PC-9 (cell line): ENCODE measurements around the gene SNX8. TPM values are rescaled to one million over a fixed set of nuclear protein-coding genes. Genes with fewer than 3 reads are reported as not detected.

Source experiments
- BruUV-seq: library from RNA; stranded (reverse); fragments of 400-500 nt; replicated peaks from 2 replicates; lab custom pipeline; 2021; lab: Mats Ljungman, UMichigan
- CTCF ChIA-PET: fragments of 300-600 bp; sonication (Branson Sonifier 250); formaldehyde crosslinking; loops from one replicate; lab custom pipeline; 2022; ENCODE audit warnings: antibody characterized with exemption; lab: Charles Lee
- POLR2A ChIA-PET: fragments of 300-600 bp; sonication (Branson Sonifier 250); formaldehyde crosslinking; loops from one replicate; lab custom pipeline; 2022; ENCODE audit warnings: antibody characterized with exemption; ENCODE audit not compliant: unreplicated experiment; lab: Charles Lee
- DNase-seq, 2 experiments: peaks; one replicate each; pipeline versions ENCODE4 v3.0.0 to v3.0.0-alpha.2; 2015 to 2022; ENCODE audit warnings: mixed read lengths in 1 of 2
- H2AFZ ChIP-seq: fragments of 200-600 bp; sonication (generic); 2 replicates; pipeline ENCODE4 v1.8.1; 2017; ENCODE audit warnings: antibody characterized with exemption
- H3F3A ChIP-seq: fragments of 200-600 bp; sonication (generic); 2 replicates; pipeline ENCODE4 v1.8.1; 2017; ENCODE audit warnings: antibody characterized with exemption, mild to moderate bottlenecking, low read depth; ENCODE audit not compliant: insufficient read depth
- H3K27ac ChIP-seq: fragments of 200-600 bp; sonication (generic); 2 replicates; pipeline ENCODE4 v1.6.1; 2016; ENCODE audit warnings: mixed run types
- H3K27me3 ChIP-seq: fragments of 200-600 bp; sonication (generic); 2 replicates; pipeline ENCODE4 v1.6.1; 2016; ENCODE audit warnings: low read depth, mixed run types; ENCODE audit not compliant: insufficient read depth
- H3K36me3 ChIP-seq: fragments of 200-600 bp; sonication (generic); 2 replicates; pipeline ENCODE4 v1.6.1; 2016; ENCODE audit warnings: low read depth, mixed run types
- H3K4me1 ChIP-seq: fragments of 200-600 bp; sonication (generic); replicated peaks from 2 replicates; pipeline ENCODE4 v1.6.1; 2016; ENCODE audit warnings: mixed run types; ENCODE audit not compliant: insufficient read depth
- H3K4me2 ChIP-seq: fragments of 200-600 bp; sonication (generic); 2 replicates; pipeline ENCODE4 v1.6.1; 2017; ENCODE audit warnings: mixed run types
- H3K4me3 ChIP-seq: fragments of 200-600 bp; sonication (generic); 2 replicates; pipeline ENCODE4 v1.6.1; 2016; ENCODE audit warnings: mixed run types
- H3K79me2 ChIP-seq: fragments of 200-600 bp; sonication (generic); 2 replicates; pipeline ENCODE4 v1.6.1; 2017; ENCODE audit warnings: low read depth, mixed run types
- H3K9me2 ChIP-seq: fragments of 200-600 bp; sonication (generic); 2 replicates; pipeline ENCODE4 v1.8.1; 2017; ENCODE audit warnings: mild to moderate bottlenecking; ENCODE audit not compliant: insufficient read depth
- H3K9me3 ChIP-seq: fragments of 200-600 bp; sonication (generic); 2 replicates; pipeline ENCODE4 v1.8.1; 2016; ENCODE audit warnings: low read depth; ENCODE audit not compliant: insufficient read depth
- H4K20me1 ChIP-seq: fragments of 200-600 bp; sonication (generic); 2 replicates; pipeline ENCODE4 v1.8.1; 2017; ENCODE audit not compliant: insufficient read depth
- EZH2 ChIP-seq: fragments of 200-600 bp; sonication (generic); IDR thresholded peaks from 2 replicates; pipeline ENCODE4 v1.8.0; 2017; ENCODE audit warnings: antibody characterized with exemption, low read depth
- intact Hi-C: fragments of 100-400 bp; cut with micrococcal nuclease; formaldehyde crosslinking; loops from one replicate; pipeline ENCODE4 v1.10.0; 2022; ENCODE audit not compliant: unreplicated experiment
- total RNA-seq: library from RNA; stranded (reverse); gene quantifications from 2 replicates; pipeline ENCODE4 v1.2.3, GENCODE V29; 2021
- TF ChIP-seq, protein P1 (sequence below): fragments of 200-600 bp; sonication (generic); conservative IDR thresholded peaks from 2 replicates; pipeline ENCODE4 v1.6.1; 2017; ENCODE audit warnings: mixed run types, antibody characterized with exemption, mild to moderate bottlenecking, moderate library complexity

Gene SNX8
- total RNA-seq, 1 experiment from 2014 or later: 102 TPM

DNA sequence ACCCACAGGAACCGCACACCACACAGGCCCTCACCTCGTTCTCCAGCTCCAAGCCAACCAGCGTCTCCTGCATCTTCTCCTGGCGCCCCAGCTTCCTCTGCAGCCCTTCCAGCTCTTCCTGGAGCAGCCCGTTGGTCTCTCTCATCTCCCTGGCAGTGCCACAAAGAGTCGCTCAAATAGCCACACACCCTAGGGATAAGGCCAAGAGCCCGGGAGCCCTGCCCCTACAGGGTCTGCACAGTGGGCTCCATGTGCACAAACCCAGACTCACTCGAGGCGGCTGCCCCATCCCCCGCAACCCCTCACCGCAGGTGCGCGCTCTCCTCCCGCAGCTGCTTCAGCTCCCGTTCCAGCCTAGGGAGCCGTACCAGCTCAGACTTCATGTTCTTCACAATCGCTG lies 98.4 kb downstream of the SNX8 start:
- Histone ChIP-seq H3F3A (no peaks in the 10 kb centered on the region), H3K4me3 (no peak overlapping the region), H2AFZ (no peak overlapping the region), H4K20me1 (peaks cover 12% of the 10 kb centered on the region; the same call in 1 of the 2 replicates), H3K27me3 (no peaks in the 10 kb centered on the region), H3K27ac (no peak overlapping the region), H3K9me2 (no peaks in the 10 kb centered on the region), H3K4me1 (no peaks in the 10 kb centered on the region), H3K79me2 (no peaks in the 10 kb centered on the region), H3K4me2 (no peak overlapping the region), H3K36me3 (peaks cover 16% of the 10 kb centered on the region; the same call in 1 of the 2 replicates), H3K9me3 (no peaks in the 10 kb centered on the region)
- BruUV-seq: no TSS peak
- CTCF ChIA-PET: no interaction called here
- no peak for DNase-seq
- no peak for TF ChIP-seq EZH2
- TF ChIP-seq, protein P1, sequence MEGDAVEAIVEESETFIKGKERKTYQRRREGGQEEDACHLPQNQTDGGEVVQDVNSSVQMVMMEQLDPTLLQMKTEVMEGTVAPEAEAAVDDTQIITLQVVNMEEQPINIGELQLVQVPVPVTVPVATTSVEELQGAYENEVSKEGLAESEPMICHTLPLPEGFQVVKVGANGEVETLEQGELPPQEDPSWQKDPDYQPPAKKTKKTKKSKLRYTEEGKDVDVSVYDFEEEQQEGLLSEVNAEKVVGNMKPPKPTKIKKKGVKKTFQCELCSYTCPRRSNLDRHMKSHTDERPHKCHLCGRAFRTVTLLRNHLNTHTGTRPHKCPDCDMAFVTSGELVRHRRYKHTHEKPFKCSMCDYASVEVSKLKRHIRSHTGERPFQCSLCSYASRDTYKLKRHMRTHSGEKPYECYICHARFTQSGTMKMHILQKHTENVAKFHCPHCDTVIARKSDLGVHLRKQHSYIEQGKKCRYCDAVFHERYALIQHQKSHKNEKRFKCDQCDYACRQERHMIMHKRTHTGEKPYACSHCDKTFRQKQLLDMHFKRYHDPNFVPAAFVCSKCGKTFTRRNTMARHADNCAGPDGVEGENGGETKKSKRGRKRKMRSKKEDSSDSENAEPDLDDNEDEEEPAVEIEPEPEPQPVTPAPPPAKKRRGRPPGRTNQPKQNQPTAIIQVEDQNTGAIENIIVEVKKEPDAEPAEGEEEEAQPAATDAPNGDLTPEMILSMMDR: no peak
- POLR2A ChIA-PET: no interaction called here
- intact Hi-C loops: no loop called here

DNA sequence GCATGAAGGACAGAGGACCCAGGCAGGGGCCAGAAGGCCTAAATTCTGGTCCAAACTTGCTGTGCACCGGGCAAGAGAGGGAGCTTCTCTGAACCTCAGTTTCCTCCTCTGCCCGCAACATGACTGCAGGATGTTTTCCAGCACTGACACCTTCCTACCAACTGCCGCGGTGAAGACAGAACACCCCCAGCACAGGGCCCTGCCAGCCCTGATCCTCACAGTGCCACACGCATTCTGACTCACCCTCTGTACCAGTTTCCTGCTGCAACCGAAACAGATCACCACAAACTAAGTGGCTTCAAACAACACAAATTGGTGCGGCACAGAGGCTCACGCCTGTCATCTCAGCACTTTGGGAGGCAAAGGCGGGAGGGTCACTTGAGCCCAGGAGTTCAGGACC lies 99.6 kb downstream of the SNX8 start:
- BruUV-seq: no TSS peak
- no peak overlapping the region for H2AFZ ChIP-seq
- no peak overlapping the region for H3K4me2 ChIP-seq
- no peak for DNase-seq
- peaks cover 7% of the 10 kb centered on the region; the same call in 1 of the 2 replicates for H4K20me1 ChIP-seq
- intact Hi-C loops: no loop called here
- ChIA-PET POLR2A (no interaction called here), CTCF (no interaction called here)
- H3K4me3 ChIP-seq: no peak overlapping the region
- no peaks in the 10 kb centered on the region for H3K27me3 ChIP-seq
- peaks cover 16% of the 10 kb centered on the region; the same call in 1 of the 2 replicates for H3K36me3 ChIP-seq
- H3K27ac ChIP-seq: no peak overlapping the region
- H3K79me2 ChIP-seq: no peaks in the 10 kb centered on the region
- H3K9me3 ChIP-seq: no peaks in the 10 kb centered on the region
- H3K4me1 ChIP-seq: no peaks in the 10 kb centered on the region
- TF ChIP-seq, protein P1: no peak
- no peak for TF ChIP-seq EZH2
- H3F3A ChIP-seq: no peaks in the 10 kb centered on the region
- H3K9me2 ChIP-seq: no peaks in the 10 kb centered on the region

- no TSS peak for BruUV-seq
- H3K4me2 ChIP-seq: no peak overlapping the region
- no peak for DNase-seq
- intact Hi-C loops: no loop called here
- peaks cover 16% of the 10 kb centered on the region; the same call in 1 of the 2 replicates for H3K36me3 ChIP-seq
- no peaks in the 10 kb centered on the region for H3K27me3 ChIP-seq
- POLR2A ChIA-PET: no interaction called here
- no peak overlapping the region for H3K4me3 ChIP-seq
- no peaks in the 10 kb centered on the region for H3F3A ChIP-seq
- CTCF ChIA-PET: no interaction called here
- H3K79me2 ChIP-seq: no peaks in the 10 kb centered on the region
- TF ChIP-seq, protein P1: no peak
- no peak for TF ChIP-seq EZH2
- no peaks in the 10 kb centered on the region for H3K9me2 ChIP-seq
- H2AFZ ChIP-seq: no peak overlapping the region
- H3K27ac ChIP-seq: no peak overlapping the region
- no peaks in the 10 kb centered on the region for H3K4me1 ChIP-seq
- H4K20me1 ChIP-seq: peaks cover 7% of the 10 kb centered on the region; the same call in 1 of the 2 replicates
- H3K9me3 ChIP-seq: no peaks in the 10 kb centered on the region
These were observed 100.6 kb downstream of the SNX8 start for GRCh38 chr7:2213551-2214215.
